PC-9 (cell line): ENCODE measurements around the gene RPGRIP1L. TPM values are rescaled to one million over a fixed set of nuclear protein-coding genes. Genes with fewer than 3 reads are reported as not detected.

Experiments used
- BruUV-seq: library from RNA; stranded (reverse); fragments of 400-500 nt; replicated peaks from 2 replicates; lab custom pipeline; 2021; lab: Mats Ljungman, UMichigan
- CTCF ChIA-PET: fragments of 300-600 bp; sonication (Branson Sonifier 250); formaldehyde crosslinking; loops from one replicate; lab custom pipeline; 2022; ENCODE audit warnings: antibody characterized with exemption; lab: Charles Lee
- POLR2A ChIA-PET: fragments of 300-600 bp; sonication (Branson Sonifier 250); formaldehyde crosslinking; loops from one replicate; lab custom pipeline; 2022; ENCODE audit warnings: antibody characterized with exemption; ENCODE audit not compliant: unreplicated experiment; lab: Charles Lee
- DNase-seq, 2 experiments: peaks; one replicate each; pipeline versions ENCODE4 v3.0.0 to v3.0.0-alpha.2; 2015 to 2022; ENCODE audit warnings: mixed read lengths in 1 of 2
- H2AFZ ChIP-seq: fragments of 200-600 bp; sonication (generic); 2 replicates; pipeline ENCODE4 v1.8.1; 2017; ENCODE audit warnings: antibody characterized with exemption
- H3F3A ChIP-seq: fragments of 200-600 bp; sonication (generic); 2 replicates; pipeline ENCODE4 v1.8.1; 2017; ENCODE audit warnings: antibody characterized with exemption, mild to moderate bottlenecking, low read depth; ENCODE audit not compliant: insufficient read depth
- H3K27ac ChIP-seq: fragments of 200-600 bp; sonication (generic); 2 replicates; pipeline ENCODE4 v1.6.1; 2016; ENCODE audit warnings: mixed run types
- H3K27me3 ChIP-seq: fragments of 200-600 bp; sonication (generic); 2 replicates; pipeline ENCODE4 v1.6.1; 2016; ENCODE audit warnings: low read depth, mixed run types; ENCODE audit not compliant: insufficient read depth
- H3K36me3 ChIP-seq: fragments of 200-600 bp; sonication (generic); 2 replicates; pipeline ENCODE4 v1.6.1; 2016; ENCODE audit warnings: low read depth, mixed run types
- H3K4me1 ChIP-seq: fragments of 200-600 bp; sonication (generic); replicated peaks from 2 replicates; pipeline ENCODE4 v1.6.1; 2016; ENCODE audit warnings: mixed run types; ENCODE audit not compliant: insufficient read depth
- H3K4me2 ChIP-seq: fragments of 200-600 bp; sonication (generic); 2 replicates; pipeline ENCODE4 v1.6.1; 2017; ENCODE audit warnings: mixed run types
- H3K4me3 ChIP-seq: fragments of 200-600 bp; sonication (generic); 2 replicates; pipeline ENCODE4 v1.6.1; 2016; ENCODE audit warnings: mixed run types
- H3K79me2 ChIP-seq: fragments of 200-600 bp; sonication (generic); 2 replicates; pipeline ENCODE4 v1.6.1; 2017; ENCODE audit warnings: low read depth, mixed run types
- H3K9me2 ChIP-seq: fragments of 200-600 bp; sonication (generic); 2 replicates; pipeline ENCODE4 v1.8.1; 2017; ENCODE audit warnings: mild to moderate bottlenecking; ENCODE audit not compliant: insufficient read depth
- H3K9me3 ChIP-seq: fragments of 200-600 bp; sonication (generic); 2 replicates; pipeline ENCODE4 v1.8.1; 2016; ENCODE audit warnings: low read depth; ENCODE audit not compliant: insufficient read depth
- H4K20me1 ChIP-seq: fragments of 200-600 bp; sonication (generic); 2 replicates; pipeline ENCODE4 v1.8.1; 2017; ENCODE audit not compliant: insufficient read depth
- EZH2 ChIP-seq: fragments of 200-600 bp; sonication (generic); IDR thresholded peaks from 2 replicates; pipeline ENCODE4 v1.8.0; 2017; ENCODE audit warnings: antibody characterized with exemption, low read depth
- intact Hi-C: fragments of 100-400 bp; cut with micrococcal nuclease; formaldehyde crosslinking; loops from one replicate; pipeline ENCODE4 v1.10.0; 2022; ENCODE audit not compliant: unreplicated experiment
- total RNA-seq: library from RNA; stranded (reverse); gene quantifications from 2 replicates; pipeline ENCODE4 v1.2.3, GENCODE V29; 2021
- TF ChIP-seq, protein P1 (sequence below): fragments of 200-600 bp; sonication (generic); conservative IDR thresholded peaks from 2 replicates; pipeline ENCODE4 v1.6.1; 2017; ENCODE audit warnings: mixed run types, antibody characterized with exemption, mild to moderate bottlenecking, moderate library complexity

Gene RPGRIP1L
- total RNA-seq, 1 experiment from 2014 or later: 14.0 TPM

DNA sequence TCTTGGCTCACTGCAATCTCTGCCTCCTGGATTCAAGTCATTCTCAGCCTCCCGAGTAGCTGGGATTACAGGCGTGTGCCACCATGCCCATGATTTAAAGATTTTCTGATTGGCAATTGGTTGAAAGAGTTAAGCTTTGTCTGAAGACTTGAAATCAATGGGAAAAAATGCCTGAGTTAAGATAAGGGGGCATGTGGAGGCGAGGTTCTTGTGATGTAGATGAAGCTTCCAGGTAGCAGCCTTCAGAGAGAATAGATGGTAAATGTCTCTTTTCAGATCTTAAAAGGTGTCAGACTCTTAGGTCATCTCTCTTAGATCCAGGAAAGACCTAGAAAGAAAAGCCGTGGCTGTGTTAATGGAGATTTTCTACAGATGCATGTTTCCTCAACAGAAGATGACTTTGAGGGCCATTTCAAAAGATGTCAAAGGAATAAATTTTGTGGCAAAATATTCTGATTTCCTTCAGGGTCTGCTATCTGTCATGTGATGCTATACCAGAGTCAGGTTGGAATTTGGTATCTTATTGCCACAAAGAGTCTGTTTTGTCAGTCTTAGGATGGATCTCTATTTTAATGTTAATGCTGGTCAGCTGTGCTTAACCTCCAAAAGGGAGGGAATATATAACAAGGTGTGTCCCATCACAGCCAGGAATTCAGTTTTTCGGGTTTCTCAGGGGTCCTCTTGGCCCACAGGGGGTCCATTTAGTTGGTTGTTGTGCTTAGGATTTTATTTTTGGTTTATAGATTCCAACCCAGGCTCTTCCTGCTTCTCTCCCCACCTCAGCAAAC is 142.4 kb downstream of the RPGRIP1L start:
- Histone ChIP-seq H3K4me2 (no peak overlapping the region), H3K27ac (no peak overlapping the region), H4K20me1 (no peaks in the 10 kb centered on the region), H3K27me3 (no peaks in the 10 kb centered on the region), H3K9me2 (no peaks in the 10 kb centered on the region), H3F3A (no peaks in the 10 kb centered on the region), H2AFZ (no peak overlapping the region), H3K4me1 (no peaks in the 10 kb centered on the region), H3K4me3 (no peak overlapping the region), H3K9me3 (no peaks in the 10 kb centered on the region), H3K36me3 (no peaks in the 10 kb centered on the region), H3K79me2 (no peaks in the 10 kb centered on the region)
- intact Hi-C loops: no loop called here
- no peak for TF ChIP-seq EZH2
- TF ChIP-seq, protein P1, sequence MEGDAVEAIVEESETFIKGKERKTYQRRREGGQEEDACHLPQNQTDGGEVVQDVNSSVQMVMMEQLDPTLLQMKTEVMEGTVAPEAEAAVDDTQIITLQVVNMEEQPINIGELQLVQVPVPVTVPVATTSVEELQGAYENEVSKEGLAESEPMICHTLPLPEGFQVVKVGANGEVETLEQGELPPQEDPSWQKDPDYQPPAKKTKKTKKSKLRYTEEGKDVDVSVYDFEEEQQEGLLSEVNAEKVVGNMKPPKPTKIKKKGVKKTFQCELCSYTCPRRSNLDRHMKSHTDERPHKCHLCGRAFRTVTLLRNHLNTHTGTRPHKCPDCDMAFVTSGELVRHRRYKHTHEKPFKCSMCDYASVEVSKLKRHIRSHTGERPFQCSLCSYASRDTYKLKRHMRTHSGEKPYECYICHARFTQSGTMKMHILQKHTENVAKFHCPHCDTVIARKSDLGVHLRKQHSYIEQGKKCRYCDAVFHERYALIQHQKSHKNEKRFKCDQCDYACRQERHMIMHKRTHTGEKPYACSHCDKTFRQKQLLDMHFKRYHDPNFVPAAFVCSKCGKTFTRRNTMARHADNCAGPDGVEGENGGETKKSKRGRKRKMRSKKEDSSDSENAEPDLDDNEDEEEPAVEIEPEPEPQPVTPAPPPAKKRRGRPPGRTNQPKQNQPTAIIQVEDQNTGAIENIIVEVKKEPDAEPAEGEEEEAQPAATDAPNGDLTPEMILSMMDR: no peak
- ChIA-PET CTCF (no interaction called here), POLR2A (no interaction called here)
- no TSS peak for BruUV-seq
- no peak for DNase-seq

DNA sequence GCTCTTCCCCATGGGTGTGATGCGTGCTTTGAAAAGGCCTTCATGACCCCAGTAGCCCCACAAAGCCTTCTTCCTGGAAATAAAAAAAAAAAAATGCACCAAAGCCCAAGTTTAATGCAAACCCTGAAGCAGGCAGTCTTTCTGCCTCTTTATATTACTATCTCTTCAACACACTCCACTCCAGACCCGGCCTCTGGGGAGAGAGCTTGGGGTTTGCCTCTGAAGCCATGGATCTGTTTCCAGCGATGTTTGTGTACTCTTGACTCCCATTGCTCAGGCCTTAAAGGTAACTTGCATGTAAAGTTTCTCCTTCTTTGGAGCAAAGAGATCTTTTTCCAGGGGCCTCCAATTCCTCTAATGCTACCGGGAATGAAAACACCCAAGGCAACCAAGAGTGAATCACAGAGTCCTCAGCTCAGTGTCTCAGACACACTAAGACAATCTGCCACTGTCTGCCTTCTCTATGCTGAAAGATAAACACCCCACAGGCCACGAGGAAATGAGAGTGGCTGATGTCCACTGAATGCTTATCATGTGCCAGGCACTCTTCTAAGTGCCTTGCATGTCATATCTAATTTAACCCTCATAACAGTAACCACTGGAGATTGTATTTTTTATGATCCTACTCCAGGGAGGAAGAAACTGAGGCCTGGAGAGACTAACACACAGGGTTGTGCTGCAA is 144.2 kb downstream of the RPGRIP1L start:
- Histone ChIP-seq H4K20me1 (no peaks in the 10 kb centered on the region), H3K36me3 (no peaks in the 10 kb centered on the region), H3K79me2 (no peaks in the 10 kb centered on the region), H3F3A (no peaks in the 10 kb centered on the region), H3K4me3 (no peak overlapping the region), H2AFZ (no peak overlapping the region), H3K27ac (no peak overlapping the region), H3K9me3 (no peaks in the 10 kb centered on the region), H3K4me1 (no peaks in the 10 kb centered on the region), H3K4me2 (no peak overlapping the region), H3K27me3 (no peaks in the 10 kb centered on the region), H3K9me2 (no peaks in the 10 kb centered on the region)
- BruUV-seq: no TSS peak
- ChIA-PET CTCF (interaction anchor here (1.0 kb wide), 1 partner anchor 10 kb away, joined by 4 read pairs; no protein-coding TSS in a partner anchor), POLR2A (no interaction called here)
- TF ChIP-seq, protein P1: no peak
- no peak for TF ChIP-seq EZH2
- intact Hi-C loops: no loop called here
- DNase-seq: no peak

DNA sequence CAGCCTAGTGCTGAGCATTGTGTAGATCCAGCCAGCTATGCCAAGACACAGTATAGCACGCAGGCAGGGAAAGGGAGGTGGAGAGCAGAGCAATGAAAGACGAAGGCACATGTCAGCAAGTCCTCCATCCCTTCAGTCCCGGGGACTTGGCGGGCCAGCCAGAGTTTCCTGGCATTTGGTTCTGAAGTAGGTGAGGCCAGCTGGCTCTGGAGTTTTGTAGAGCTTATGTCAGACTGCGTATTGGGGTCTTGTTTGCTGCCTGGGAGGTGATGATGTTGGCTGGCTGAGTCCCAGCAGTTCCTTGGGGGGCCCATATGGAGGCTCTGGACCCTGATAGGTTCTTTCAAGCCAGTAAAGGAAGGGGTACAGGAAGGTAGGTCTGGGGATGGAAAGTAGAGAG is 144.9 kb downstream of the RPGRIP1L start:
- H2AFZ ChIP-seq: no peak overlapping the region
- no peaks in the 10 kb centered on the region for H3K27me3 ChIP-seq
- no peaks in the 10 kb centered on the region for H3K79me2 ChIP-seq
- no peak overlapping the region for H3K4me2 ChIP-seq
- H3F3A ChIP-seq: no peaks in the 10 kb centered on the region
- BruUV-seq: no TSS peak
- no peak for TF ChIP-seq EZH2
- TF ChIP-seq, protein P1: no peak
- ChIA-PET CTCF (no interaction called here), POLR2A (no interaction called here)
- H3K27ac ChIP-seq: no peak overlapping the region
- H3K36me3 ChIP-seq: no peaks in the 10 kb centered on the region
- DNase-seq: no peak
- no peaks in the 10 kb centered on the region for H3K4me1 ChIP-seq
- intact Hi-C loops: no loop called here
- H3K9me2 ChIP-seq: no peaks in the 10 kb centered on the region
- H4K20me1 ChIP-seq: no peaks in the 10 kb centered on the region
- no peak overlapping the region for H3K4me3 ChIP-seq
- no peaks in the 10 kb centered on the region for H3K9me3 ChIP-seq
